CD4-positive, alpha-beta T cell treated with Interferon gamma for 1 hour (primary cell): Measurements from ENCODE around the gene ASTN1.

Experiments
- DNase-seq: peaks from one replicate; pipeline ENCODE4 v3.0.0-alpha.2; 2020

Gene ASTN1

DNA sequence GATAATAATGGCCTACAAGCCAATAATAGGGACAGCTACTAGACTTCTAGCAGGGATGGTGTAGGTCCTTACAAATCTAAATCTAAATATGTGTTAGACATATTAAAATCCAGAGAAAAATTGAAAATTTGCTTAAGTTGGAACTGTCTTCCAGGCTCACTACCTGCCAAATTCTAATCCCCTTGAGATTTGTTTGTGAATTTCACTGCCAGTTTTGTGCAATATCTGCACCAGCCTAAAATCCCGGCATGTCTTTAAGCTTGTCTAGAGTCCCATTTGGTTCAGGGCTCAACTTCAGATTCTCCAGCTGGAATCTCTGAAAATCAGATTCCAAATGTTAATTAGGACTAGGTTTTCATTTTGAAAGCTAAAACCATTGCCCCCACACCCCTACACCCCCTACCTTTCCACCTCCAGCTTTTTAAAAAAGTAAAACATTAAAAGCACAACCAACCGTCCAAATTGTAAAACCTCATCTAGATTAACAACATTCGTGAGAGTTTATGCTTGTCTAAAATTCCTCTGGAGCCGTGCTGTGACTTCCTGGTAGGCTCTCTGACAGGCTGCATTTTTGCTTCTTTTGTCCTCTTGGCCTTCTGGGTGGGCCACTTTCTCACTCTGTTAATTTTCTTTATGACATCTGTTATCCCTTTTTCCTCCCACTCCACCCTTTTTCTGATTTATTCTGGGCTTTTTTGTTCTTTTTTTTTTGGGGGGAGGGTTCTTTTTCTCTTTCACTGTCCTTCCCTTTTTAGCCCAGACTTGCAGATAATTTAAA lies 352.8 kb downstream of the ASTN1 start:
- DNase-seq, result no peak

DNA sequence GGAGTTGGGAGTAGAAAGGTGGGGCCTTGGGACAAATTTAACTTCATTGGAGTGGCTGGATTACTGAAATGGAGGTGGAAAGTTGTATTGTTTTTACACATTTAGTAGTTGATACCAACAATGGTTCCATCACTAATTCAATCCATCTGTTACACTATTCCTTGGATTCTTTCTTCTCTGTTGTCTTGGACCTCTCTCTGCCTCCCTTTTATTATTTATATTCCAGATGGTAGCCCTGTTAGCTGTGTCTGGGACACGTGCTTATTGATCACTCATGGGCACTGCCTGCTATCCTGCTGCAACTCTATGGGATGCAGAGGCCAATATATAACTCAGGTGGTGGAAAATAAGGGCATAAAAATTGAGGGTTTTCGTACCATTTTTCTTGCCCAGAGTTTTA lies 355.2 kb downstream of the ASTN1 start:
- no peak for DNase-seq
